Esophagus squamous epithelium (tissue), 5 donors: ENCODE results near the gene PTPRD. TPM values are rescaled to one million over a fixed set of nuclear protein-coding genes. Genes with fewer than 3 reads are reported as not detected.

Source experiments
- DNase-seq: peaks from one replicate; lab custom pipeline; 2025; lab: John Stamatoyannopoulos, UW
- H3K27ac ChIP-seq, 4 donors: fragments of 200-600 bp; sonication (generic); one replicate each; pipeline ENCODE4 v1.5.1; 2016 to 2019; ENCODE audit warnings: mild to moderate bottlenecking in 1 of 4
- H3K27me3 ChIP-seq, 4 donors: fragments of 200-600 bp; sonication (generic); 1 replicate in 3 of 4; 2 replicates in 1 of 4; pipeline versions ENCODE4 v1.5.1 to v1.6.0; 2017 to 2021; ENCODE audit warnings: antibody characterized with exemption in 1 of 4
- H3K36me3 ChIP-seq, 3 donors: fragments of 200-600 bp; sonication (generic); one replicate each; pipeline ENCODE4 v1.5.1; 2016 to 2019
- H3K4me1 ChIP-seq, 3 donors: fragments of 200-600 bp; sonication (generic); one replicate each; pipeline ENCODE4 v1.5.1; 2017 to 2019
- H3K4me3 ChIP-seq, 4 donors: fragments of 200-600 bp; sonication (generic); 1 replicate in 3 of 4; 2 replicates in 1 of 4; pipeline ENCODE4 v1.5.1; 2016 to 2019; ENCODE audit warnings: mild to moderate bottlenecking in 2 of 4, moderate library complexity in 1 of 4
- H3K9me3 ChIP-seq, 3 donors: fragments of 200-600 bp; sonication (generic); one replicate each; pipeline ENCODE4 v1.5.1; 2016 to 2019
- POLR2A ChIP-seq, 4 donors: fragments of 450-650 bp; IDR thresholded peaks; one replicate each; pipeline ENCODE4 v1.6.1; 2017; ENCODE audit warnings: antibody characterized with exemption in 4 of 4, mild to moderate bottlenecking in 4 of 4, moderate library complexity in 3 of 4
- WGBS, 2 donors: methylation state at CpG; one replicate each; pipeline ENCODE4 v1.1.5; 2018; 5-methylcytosine and 5-hydroxymethylcytosine counted together
- intact Hi-C: fragments of 100-400 bp; cut with DNase I; formaldehyde crosslinking; loops from one replicate; pipeline ENCODE4 v1.15.0; 2022
- total RNA-seq, 4 donors: library from RNA; depleted of rRNA; stranded (reverse); fragments of >200 nt; gene quantifications; one replicate each; pipeline ENCODE4 v1.1.0, GENCODE V29; 2016
- TF ChIP-seq, protein P1 (sequence below), 6 experiments: fragments of 450-650 bp in 4 of 6; fragments of 200-600 bp in 2 of 6; sonication (generic) in 2 of 6; IDR thresholded peaks; one replicate each; pipeline ENCODE4 v1.5.1; 2016 to 2019; ENCODE audit warnings: antibody characterized with exemption in 6 of 6, mild to moderate bottlenecking in 4 of 6, moderate library complexity in 4 of 6
- donor health status: DM: yes; HTN: yes; CAD: no.

Gene PTPRD
- total RNA-seq, 4 donors from 2014 or later = 0.23 to 16.3 (median 6.6) TPM

DNA sequence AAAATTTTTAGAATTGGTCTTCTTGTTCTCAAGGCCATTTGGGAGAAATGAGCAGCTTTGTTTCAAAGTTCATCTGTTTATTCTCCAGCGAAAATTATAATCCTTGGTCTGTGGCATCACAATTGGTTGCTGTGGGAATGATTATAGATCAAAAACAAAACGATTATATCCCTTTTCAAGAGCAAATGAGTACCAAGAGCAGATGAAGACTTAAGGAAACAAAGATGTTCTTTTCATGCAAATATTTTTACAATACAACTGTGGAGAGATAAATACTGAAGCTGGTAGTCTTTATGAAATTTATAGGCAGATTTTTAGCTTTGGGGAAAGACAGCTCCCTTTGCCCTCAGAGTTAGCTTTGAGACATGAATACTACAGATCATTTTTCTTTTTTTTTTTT, 2192.4 kb downstream of the PTPRD start:
- Histone ChIP-seq H3K36me3 (no peaks in the 10 kb centered on the region), H3K27ac (no peak overlapping the region), H3K9me3 (no peaks in the 10 kb centered on the region), H3K27me3 (no peaks in the 10 kb centered on the region), H3K4me1 (no peaks in the 10 kb centered on the region), H3K4me3 (no peak overlapping the region)
- 31 to 42% methylated on average over 2 of the region's 2 CpGs for WGBS, 2 donors
- TF ChIP-seq, protein P1, sequence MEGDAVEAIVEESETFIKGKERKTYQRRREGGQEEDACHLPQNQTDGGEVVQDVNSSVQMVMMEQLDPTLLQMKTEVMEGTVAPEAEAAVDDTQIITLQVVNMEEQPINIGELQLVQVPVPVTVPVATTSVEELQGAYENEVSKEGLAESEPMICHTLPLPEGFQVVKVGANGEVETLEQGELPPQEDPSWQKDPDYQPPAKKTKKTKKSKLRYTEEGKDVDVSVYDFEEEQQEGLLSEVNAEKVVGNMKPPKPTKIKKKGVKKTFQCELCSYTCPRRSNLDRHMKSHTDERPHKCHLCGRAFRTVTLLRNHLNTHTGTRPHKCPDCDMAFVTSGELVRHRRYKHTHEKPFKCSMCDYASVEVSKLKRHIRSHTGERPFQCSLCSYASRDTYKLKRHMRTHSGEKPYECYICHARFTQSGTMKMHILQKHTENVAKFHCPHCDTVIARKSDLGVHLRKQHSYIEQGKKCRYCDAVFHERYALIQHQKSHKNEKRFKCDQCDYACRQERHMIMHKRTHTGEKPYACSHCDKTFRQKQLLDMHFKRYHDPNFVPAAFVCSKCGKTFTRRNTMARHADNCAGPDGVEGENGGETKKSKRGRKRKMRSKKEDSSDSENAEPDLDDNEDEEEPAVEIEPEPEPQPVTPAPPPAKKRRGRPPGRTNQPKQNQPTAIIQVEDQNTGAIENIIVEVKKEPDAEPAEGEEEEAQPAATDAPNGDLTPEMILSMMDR (IDR thresholded peaks at IDR 0.05) = no peak
- intact Hi-C loops = no loop called here
- no peak for DNase-seq

DNA sequence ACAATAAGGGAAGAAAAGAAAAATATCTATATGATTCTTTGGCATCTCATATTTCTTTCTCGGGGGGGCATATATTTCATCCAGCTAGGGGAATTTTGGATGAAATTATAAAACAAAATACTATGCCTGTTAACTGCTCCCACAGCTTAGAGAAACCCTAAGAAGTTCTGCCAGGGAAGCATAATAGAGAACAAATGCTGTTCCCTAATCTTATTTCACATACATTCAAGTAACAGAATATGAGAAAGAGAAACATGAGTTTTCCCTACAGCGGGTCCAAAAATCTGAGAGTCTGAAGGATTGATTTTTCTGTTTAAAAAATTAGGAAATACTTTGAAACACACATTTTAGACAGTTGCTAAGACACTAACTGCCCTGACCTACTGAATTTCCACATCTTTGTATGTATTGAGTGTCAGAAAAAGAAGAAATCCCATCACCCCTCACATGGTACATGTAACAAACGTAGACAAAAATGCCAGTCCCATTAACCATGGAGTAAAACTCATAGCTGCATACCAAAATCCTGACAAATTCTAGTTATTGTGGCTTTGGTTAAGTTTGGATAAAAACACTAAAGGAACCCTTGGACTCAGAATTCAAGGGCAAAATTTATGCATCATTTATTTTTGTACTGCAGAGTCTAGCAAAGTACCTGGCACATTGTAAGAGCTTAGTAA, 2193.1 kb downstream of the PTPRD start:
- Histone ChIP-seq H3K36me3 (no peaks in the 10 kb centered on the region), H3K27ac (no peak overlapping the region), H3K4me1 (no peaks in the 10 kb centered on the region), H3K27me3 (no peaks in the 10 kb centered on the region), H3K9me3 (no peaks in the 10 kb centered on the region), H3K4me3 (no peak overlapping the region)
- DNase-seq = no peak
- WGBS, 2 donors = 69 to 82% methylated on average over 3 of the region's 3 CpGs
- intact Hi-C loops = no loop called here
- TF ChIP-seq, protein P1 (IDR thresholded peaks at IDR 0.05) = no peak
- TF ChIP-seq POLR2A (IDR thresholded peaks at IDR 0.05) = no peak

GRCh38 chr9:8417341-8417740, 2195.5 kb downstream of the PTPRD start:
- Histone ChIP-seq H3K4me3 (no peak overlapping the region), H3K36me3 (no peaks in the 10 kb centered on the region), H3K27ac (no peak overlapping the region), H3K4me1 (no peaks in the 10 kb centered on the region), H3K27me3 (no peaks in the 10 kb centered on the region), H3K9me3 (no peaks in the 10 kb centered on the region)
- WGBS, 2 donors = 0% methylated on average over 1 of the region's 1 CpG
- DNase-seq = no peak
- TF ChIP-seq, protein P1 (IDR thresholded peaks at IDR 0.05) = no peak
- no peak for TF ChIP-seq POLR2A (IDR thresholded peaks at IDR 0.05)
- intact Hi-C loops = no loop called here

- DNase-seq = no peak
- no peaks in the 10 kb centered on the region for H3K9me3 ChIP-seq
- 84 to 89% methylated on average over 3 of the region's 3 CpGs for WGBS, 2 donors
- TF ChIP-seq, protein P1 (IDR thresholded peaks at IDR 0.05) = no peak
- no peak for TF ChIP-seq POLR2A (IDR thresholded peaks at IDR 0.05)
- H3K36me3 ChIP-seq = no peaks in the 10 kb centered on the region
- no peak overlapping the region for H3K4me3 ChIP-seq
- H3K27ac ChIP-seq = no peak overlapping the region
- no peaks in the 10 kb centered on the region for H3K4me1 ChIP-seq
- H3K27me3 ChIP-seq = no peaks in the 10 kb centered on the region
- intact Hi-C loops = no loop called here
Measured at GRCh38 chr9:8412327-8412726, 2200.5 kb downstream of the PTPRD start.

- no peaks in the 10 kb centered on the region for H3K36me3 ChIP-seq
- H3K9me3 ChIP-seq = no peaks in the 10 kb centered on the region
- no peak overlapping the region for H3K27ac ChIP-seq
- intact Hi-C loops = no loop called here
- no peak overlapping the region for H3K4me3 ChIP-seq
- WGBS, 2 donors = 71 to 83% methylated on average over 9 of the region's 9 CpGs
- no peak for TF ChIP-seq POLR2A (IDR thresholded peaks at IDR 0.05)
- TF ChIP-seq, protein P1 (IDR thresholded peaks at IDR 0.05) = no peak
- no peaks in the 10 kb centered on the region for H3K27me3 ChIP-seq
- DNase-seq = no peak
- H3K4me1 ChIP-seq = no peaks in the 10 kb centered on the region
Measured at GRCh38 chr9:8408575-8409190, 2204.1 kb downstream of the PTPRD start.
